KBM-7 (cell line): Measurements from ENCODE around the gene TMEM185B.
A peak's percentile ranks its signal among the peaks of the same experiment; 100 is the strongest.

Experiments used
- DNase-seq: peaks from one replicate; pipeline ENCODE4 v3.0.0-alpha.2; 2015
- in situ Hi-C: fragments of 300-500 bp; cut with MboI; formaldehyde crosslinking; loops from 2 replicates; pipeline ENCODE4 v1.14.3; 2020; ENCODE audit warnings: low sequenced_read_pairs, low pct_unique_long_range_greater_than_20kb, mixed read lengths

Gene TMEM185B

GRCh38 chr2:120177001-120177621 lies 46.1 kb downstream of the TMEM185B start:
- in situ Hi-C loops = no loop called here
- DNase-seq = peak; percentile 91

GRCh38 chr2:120176526-120176925 lies 46.7 kb downstream of the TMEM185B start:
- DNase-seq = no peak
- in situ Hi-C loops = no loop called here

- in situ Hi-C loops = no loop called here
- peak; percentile 76 for DNase-seq
These were observed 48.1 kb downstream of the TMEM185B start for GRCh38 chr2:120174963-120175581.
